Ishikawa (cell line): ENCODE data around the gene SEPTIN1.

Experiments
- CEBPB ChIP-seq: IDR thresholded peaks from 2 replicates; pipeline ENCODE4 v1.6.1; 2012
- CREB1 ChIP-seq: IDR thresholded peaks from 2 replicates; pipeline ENCODE4 v1.6.1; 2012; ENCODE audit warnings: low read depth
- EGR1 ChIP-seq: IDR thresholded peaks from 2 replicates; pipeline ENCODE4 v1.6.1; 2012
- EP300 ChIP-seq: IDR thresholded peaks from 2 replicates; pipeline ENCODE4 v1.6.1; 2012; ENCODE audit warnings: borderline replicate concordance
- FOXM1 ChIP-seq: IDR thresholded peaks from 2 replicates; pipeline ENCODE4 v1.6.1; 2012; ENCODE audit warnings: low read depth, borderline replicate concordance
- MAX ChIP-seq: IDR thresholded peaks from 2 replicates; pipeline ENCODE4 v1.6.1; 2012
- NFIC ChIP-seq: IDR thresholded peaks from 2 replicates; pipeline ENCODE4 v1.6.1; 2012
- RAD21 ChIP-seq: IDR thresholded peaks from 2 replicates; pipeline ENCODE4 v1.6.1; 2012; ENCODE audit warnings: low read depth
- REST ChIP-seq: IDR thresholded peaks from 2 replicates; pipeline ENCODE4 v1.6.1; 2012; ENCODE audit warnings: low read depth, mild to moderate bottlenecking
- TAF1 ChIP-seq: IDR thresholded peaks from 2 replicates; pipeline ENCODE4 v1.6.1; 2012; ENCODE audit warnings: low read depth, mild to moderate bottlenecking
- TCF12 ChIP-seq: IDR thresholded peaks from 2 replicates; pipeline ENCODE4 v1.6.1; 2012; ENCODE audit warnings: low read depth
- TEAD4 ChIP-seq: IDR thresholded peaks from 2 replicates; pipeline ENCODE4 v1.6.1; 2012
- USF1 ChIP-seq: IDR thresholded peaks from 2 replicates; pipeline ENCODE4 v1.6.1; 2012
- YY1 ChIP-seq: IDR thresholded peaks from 2 replicates; pipeline ENCODE4 v1.6.1; 2012; ENCODE audit warnings: low read depth
- ZBTB7A ChIP-seq: IDR thresholded peaks from 2 replicates; pipeline ENCODE4 v1.6.1; 2012; ENCODE audit warnings: low read depth

SEPTIN1 gene

GRCh38 chr16:30348929-30349328, 33.4 kb downstream of the SEPTIN1 start:
- TF ChIP-seq FOXM1 (no peak), YY1 (no peak), NFIC (no peak), MAX (no peak), USF1 (no peak), REST (no peak), RAD21 (no peak), CEBPB (no peak), EGR1 (no peak)

- TF ChIP-seq NFIC (no peak), EP300 (no peak), CREB1 (no peak), TCF12 (no peak), YY1 (no peak), RAD21 (no peak), FOXM1 (no peak), REST (no peak), ZBTB7A (no peak), TEAD4 (no peak), EGR1 (no peak), MAX (no peak), TAF1 (no peak)
Measured at GRCh38 chr16:30348113-30348512, 34.2 kb downstream of the SEPTIN1 start.

- TF ChIP-seq FOXM1 (no peak), TAF1 (no peak), MAX (no peak), ZBTB7A (no peak), YY1 (no peak), RAD21 (no peak), REST (no peak), NFIC (no peak), USF1 (no peak), EP300 (no peak), EGR1 (no peak), TCF12 (no peak), CREB1 (no peak), CEBPB (no peak)
Measured at GRCh38 chr16:30346286-30346685, 36.1 kb downstream of the SEPTIN1 start.

- TF ChIP-seq RAD21 = no peak
- TF ChIP-seq REST = no peak
- TF ChIP-seq CREB1 = no peak
- no peak for TF ChIP-seq YY1
- TF ChIP-seq NFIC = no peak
- TF ChIP-seq MAX = no peak
- no peak for TF ChIP-seq CEBPB
- TF ChIP-seq FOXM1 = no peak
- TF ChIP-seq TCF12 = no peak
- TF ChIP-seq TAF1 = no peak
- TF ChIP-seq EGR1 = no peak
- TF ChIP-seq ZBTB7A = no peak
- no peak for TF ChIP-seq EP300
- TF ChIP-seq TEAD4 = no peak
- no peak for TF ChIP-seq USF1
Measured at GRCh38 chr16:30342751-30343490, 39.4 kb downstream of the SEPTIN1 start.
